HL-60/S4 treated with phorbol 12-myristate 13-acetate at 8.2 ng/mL for 4 days and 3 days (cell line): ENCODE results near the gene ANGPTL1.
"Not testable (repeated sequence)": the region's sequence is repeated elsewhere in the genome, so short reads cannot be mapped to it uniquely, and the experiment has no call there.

Experiments
- in situ Hi-C: fragments of 300-500 bp; cut with MboI; formaldehyde crosslinking; loops from 2 replicates; pipeline ENCODE4 v1.15.0; 2022; ENCODE audit warnings: low sequenced_read_pairs

ANGPTL1 gene

DNA sequence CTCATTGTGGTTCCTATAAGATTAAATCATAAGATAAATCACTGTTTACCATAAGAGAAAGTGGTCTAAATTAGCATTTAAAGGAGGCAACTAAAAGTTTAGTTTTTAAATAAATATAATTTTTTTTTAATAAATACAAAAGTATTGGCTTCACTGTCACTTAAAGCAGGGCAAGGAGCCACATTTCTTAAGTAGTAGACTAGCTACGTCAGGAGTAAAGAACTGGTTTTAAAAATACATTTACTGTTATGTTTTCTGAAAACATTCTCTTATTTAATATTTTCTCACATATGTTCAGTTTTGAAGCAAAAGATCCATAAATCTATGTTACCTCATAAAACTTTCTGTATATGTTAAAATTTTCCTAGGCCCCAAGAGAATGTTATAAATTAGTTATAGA is 2.2 kb downstream of the ANGPTL1 start:
- in situ Hi-C loops = no loop called here

DNA sequence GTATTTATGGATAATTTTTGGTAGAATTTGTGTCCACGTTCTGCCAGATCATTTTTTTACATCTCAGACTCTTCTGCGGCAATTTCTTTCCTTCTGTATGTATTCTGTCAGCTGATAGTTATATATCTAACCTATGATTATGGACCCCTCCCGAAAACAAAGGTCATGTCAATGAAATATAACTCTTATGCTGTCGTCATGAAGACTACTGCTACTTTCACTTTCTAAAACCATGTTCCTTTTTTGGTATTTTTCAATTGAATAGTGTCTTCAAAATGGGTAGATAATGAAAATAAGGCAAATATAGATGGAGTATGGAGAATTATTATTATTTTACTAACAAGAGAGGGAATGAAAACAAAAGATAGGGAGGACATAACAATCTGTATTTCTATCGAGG is 3.2 kb downstream of the ANGPTL1 start:
- in situ Hi-C loops = no loop called here

DNA sequence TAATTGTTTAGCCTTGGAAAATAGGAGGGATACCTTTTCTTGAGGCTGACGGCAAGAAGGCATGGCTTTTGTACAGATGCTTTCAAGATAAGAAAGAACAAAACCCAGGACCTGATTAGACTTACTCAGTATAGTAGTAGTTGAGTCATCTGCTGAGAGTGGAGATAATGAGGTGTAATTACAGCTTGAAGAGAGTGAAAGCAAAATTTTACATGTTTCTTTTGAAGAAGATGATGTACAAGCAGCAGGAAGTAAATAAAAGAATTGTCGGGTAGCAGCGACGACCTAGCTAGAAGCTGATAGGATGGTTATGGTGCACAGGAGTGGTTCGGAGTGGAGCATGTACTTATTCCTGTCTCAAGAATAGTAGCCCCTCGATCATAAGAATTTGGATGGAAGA is 6.6 kb downstream of the ANGPTL1 start:
- in situ Hi-C loops = no loop called here

DNA sequence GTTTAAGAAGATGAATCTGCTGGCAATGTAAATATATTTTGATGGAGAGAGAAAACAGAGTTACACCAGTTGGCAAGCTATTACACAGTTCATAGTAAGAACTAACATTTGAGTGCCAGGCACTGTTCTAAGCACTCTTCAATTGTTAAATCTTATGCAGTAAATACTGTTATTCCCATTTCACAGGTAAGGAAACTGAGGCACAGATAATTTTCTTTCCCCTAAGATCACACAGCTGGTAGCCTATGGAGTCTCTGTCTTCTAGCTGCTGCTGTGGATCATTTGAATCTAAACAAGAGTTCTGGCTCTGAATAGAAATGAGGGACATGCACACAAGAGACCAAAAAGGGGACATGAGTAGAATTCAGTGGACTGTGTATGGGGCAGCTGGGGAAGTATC is 8.0 kb downstream of the ANGPTL1 start:
- in situ Hi-C loops = no loop called here

DNA sequence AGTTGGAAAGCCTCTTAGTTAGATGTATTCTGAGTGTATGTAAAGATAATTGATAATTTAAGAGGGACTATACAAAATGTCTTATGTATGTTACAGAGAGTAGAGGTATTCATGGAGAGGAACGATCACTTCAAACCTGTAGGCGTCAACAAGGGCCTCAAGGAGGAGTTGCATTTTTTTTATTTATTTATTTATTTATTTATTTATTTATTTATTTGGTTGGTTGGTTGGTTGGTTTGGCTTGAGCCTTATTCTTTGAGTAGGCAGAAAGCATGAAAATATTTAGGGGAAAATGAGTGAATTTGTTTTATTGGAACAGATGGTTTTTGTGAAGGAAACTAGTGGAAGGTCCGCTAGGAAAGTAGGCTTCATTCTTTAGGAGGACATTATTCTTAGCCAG is 8.5 kb downstream of the ANGPTL1 start:
- in situ Hi-C loops = no loop called here

DNA sequence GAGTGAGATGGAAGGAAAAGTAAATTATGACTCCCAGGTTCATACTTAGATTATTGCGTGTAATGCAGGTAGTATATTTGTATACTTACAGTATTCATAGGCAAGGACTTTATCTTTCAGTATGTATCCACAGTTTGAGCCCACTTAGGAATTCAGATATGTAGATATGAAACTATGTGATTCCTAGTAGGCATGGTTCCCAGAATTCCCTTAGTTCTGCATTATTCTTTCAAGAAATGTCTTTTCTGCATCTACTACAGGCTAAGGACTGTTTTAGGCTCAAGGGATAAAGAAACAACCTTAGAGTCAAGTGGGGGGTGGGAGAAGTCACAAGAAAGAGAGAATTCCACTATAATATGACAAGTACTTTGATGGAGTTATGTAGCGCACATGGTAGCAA is 13.8 kb downstream of the ANGPTL1 start:
- in situ Hi-C loops = no loop called here

DNA sequence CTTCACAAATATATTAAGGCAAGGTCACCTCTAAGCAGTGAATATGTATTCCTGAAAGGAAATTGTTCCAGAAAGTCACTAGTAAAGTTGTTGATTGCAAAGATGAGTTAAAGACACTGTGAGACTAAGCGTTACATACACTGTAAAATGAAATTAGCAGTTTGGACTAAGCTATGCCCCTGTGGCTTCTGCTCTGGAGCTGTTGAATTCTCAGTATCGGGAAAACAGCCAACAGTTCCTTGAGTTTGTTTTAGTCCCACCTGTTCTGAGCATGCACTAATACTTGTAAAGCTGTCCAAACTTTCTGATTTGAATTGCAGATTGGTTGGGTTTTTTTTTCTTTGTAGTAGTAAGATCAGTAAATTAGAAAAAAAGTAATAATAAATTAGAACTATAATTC is 21.0 kb downstream of the ANGPTL1 start:
- in situ Hi-C loops = no loop called here

DNA sequence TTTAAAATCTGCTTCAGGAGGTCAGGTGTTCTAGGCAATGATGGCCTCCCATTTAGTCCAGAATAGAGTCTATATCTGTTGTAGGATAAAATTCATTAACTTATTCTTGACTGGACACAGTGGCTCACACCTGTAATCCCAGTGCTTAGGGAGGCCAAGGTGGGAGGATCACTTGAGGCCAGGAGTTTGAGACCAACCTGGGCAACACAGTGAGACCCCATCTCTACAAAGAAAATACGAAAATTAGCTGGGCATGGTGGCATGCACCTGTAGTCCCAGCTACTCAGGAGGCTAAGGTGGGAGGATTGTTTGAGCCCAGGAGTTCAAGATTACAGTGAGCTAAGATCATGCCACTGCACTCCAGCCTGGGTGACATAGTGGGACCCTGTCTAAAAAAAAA is 23.0 kb downstream of the ANGPTL1 start:
- in situ Hi-C loops = not testable (repeated sequence)

DNA sequence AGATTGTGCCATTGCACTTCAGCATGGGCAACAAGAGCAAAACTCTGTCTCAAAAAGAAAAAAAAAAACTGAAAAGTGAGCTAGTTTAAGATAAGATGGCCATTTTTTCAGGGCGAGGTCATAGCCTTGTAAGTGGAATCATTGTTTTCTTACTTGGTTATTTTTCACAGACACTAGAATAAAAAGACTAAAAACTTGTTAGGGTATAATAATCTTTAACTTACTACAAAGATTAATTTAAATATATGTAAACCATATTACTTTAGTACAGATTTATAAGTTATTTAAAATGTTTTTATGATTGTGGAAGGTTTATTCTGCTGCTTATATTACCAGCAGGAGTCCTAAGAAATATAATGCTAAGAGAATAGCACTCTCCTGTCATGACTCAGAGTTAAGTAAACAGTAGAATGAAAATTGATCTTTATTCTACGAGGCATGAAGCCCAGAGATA is 23.5 kb downstream of the ANGPTL1 start:
- in situ Hi-C loops = no loop called here

DNA sequence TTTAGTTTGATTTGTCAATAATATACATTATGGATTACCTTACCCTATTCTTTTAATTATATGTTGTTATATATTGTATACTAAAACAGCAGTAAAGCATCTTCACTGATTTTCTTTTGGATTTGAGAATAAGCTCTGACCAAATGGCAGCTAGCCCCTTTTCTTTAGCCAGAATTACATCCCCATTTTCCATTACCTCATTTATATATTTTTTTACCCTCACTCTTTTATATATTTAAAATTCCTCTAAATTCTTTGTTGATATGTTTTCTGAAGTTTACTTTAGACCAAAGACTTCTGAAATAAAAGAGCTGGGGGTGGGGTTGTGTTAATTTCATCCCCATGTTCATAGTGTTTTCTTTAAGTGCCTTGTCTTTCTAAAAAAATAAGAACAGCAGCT is 24.6 kb downstream of the ANGPTL1 start:
- in situ Hi-C loops = no loop called here

DNA sequence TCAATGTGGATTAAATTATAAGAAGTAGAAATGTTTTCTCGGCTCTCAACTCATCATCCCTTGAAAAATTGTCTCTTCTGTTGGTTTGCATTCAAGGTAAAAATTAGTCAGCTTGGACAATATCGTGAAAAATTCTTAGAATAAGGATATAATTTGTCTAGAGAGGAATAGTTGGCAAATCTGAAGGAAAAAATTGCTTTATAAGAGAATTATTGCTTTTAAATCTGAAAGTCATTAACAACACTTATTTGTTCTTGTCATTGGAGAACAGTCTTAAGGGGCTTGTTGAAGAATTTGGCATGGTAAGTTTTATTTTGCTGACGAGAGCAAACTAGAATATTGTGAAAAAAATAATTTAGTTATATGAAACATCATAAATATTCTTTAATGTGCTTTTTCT is 26.4 kb downstream of the ANGPTL1 start:
- in situ Hi-C loops = no loop called here

DNA sequence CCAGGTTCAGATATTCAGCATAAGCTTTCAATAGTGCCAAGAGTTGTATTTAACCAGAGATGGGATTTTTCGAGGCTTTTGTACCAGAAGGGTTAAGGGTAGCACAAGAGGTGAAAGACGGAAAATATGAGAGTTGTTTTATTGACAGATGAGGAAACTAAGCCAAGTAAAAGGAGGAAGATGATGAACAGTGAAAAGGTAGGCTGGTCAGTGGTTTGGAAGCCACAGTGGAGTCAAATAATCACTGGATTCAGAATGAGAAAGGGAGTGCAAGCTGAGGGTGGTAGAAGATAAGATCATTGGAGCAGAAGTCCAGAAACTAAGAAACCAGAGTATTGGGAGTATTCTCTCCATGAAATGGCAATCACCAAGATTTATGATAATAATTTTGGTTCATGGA is 45.7 kb downstream of the ANGPTL1 start:
- in situ Hi-C loops = no loop called here

DNA sequence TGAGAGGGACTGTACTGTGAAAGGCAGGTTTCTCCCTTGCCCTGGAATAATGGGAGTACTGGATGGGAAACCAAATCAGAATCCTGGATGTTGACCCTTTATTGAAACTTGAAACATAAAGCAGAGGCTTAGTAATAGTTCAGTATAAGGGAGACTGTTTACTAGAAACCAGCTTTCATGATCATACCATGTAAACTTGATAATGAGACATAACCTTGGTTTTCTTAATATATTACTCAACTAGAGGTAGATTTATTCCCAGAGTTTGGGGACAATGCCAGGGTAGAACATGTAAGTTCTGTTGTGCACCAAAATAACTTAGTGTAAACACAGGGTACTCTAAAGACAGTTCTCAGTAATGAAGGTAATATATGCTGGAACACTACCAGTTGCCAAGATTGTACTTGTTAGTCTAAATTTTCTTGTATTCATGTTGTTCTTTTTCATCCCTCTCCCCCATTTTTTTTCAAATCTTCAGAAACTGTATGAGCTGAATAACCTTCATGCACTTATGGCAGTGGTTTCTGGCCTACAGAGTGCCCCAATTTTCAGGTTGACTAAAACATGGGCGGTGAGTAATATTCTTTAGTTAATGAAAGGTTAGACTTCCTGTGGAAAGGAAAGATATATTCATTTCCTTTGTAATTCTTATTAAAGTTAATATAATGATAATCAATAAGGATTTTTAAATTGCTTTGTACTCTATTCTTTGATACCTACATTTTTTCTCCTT is 49.6 kb downstream of the ANGPTL1 start:
- in situ Hi-C loops = no loop called here

DNA sequence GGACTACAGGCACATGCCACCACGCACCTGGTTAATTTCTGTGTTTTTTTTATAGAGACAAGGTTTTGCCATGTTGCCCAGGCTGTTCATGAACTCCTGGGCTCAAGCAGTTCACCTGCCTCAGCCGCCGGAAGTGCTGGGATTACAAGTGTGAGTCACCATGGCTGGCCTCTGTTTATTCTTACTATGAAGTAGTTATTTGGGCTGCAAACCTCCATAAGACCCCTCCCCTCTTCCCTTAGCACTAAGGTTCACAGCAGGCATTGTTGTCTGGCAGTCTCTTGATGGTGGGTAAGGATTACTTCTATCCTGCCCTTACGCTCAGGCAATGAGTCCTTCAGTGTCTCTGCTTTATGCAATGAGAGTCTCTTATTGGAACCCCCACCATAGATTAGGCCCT is 51.8 kb downstream of the ANGPTL1 start:
- in situ Hi-C loops = no loop called here

DNA sequence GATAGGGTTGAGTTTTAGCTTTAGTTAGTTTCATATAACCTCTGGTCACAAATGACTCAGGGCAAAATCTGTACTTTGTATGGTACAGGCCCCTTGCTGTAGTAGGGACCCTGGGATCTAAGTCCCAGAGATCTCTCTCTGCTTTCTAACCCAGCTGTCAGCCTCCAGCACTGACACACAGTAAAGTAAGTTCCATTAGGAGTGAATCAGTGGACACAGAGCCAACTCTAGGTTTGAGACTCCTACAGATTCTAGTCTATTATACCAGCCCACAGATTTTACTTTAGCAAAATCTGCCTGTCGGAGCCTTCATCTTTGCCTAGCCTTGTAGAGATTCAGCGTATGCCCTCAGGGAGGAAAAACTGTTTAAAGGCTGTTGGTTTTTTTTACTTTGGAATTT is 52.5 kb downstream of the ANGPTL1 start:
- in situ Hi-C loops = no loop called here

DNA sequence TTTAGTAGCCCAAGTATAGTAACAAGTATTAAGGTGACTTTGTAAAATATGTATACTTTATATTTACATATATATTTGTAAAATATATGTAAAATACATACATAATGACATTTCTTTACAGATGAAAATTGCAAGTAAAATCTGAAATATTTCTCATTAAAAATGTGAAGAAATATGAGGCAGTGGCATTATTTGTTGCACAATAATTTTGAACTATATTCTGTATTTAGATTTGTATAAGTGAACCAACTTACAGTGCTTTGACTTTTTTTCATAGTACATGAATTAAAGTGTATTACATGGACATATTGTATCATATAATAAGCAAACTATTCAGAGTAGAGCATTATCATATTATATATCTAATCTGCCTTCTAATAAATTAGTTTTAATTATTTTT is 60.3 kb downstream of the ANGPTL1 start:
- in situ Hi-C loops = no loop called here

DNA sequence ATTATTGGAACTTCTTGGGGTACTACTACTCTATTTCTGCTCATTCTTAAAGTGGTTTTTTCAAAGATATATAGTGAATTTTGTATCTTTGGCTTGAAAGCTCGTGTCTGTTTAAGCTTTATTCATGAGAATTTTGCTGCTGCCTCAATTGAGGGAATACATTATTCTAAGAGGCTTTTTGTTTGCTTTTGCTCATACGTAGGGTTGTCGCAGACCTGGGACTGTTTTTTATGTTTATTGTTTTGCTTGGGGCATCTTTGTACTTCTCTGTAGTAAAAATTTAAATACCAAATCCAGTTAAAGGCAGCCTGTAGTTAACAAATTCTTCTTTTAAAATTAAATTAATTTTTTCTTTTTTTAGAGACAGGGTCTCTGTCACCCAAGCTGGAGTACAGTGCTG is 62.3 kb downstream of the ANGPTL1 start:
- in situ Hi-C loops = no loop called here

DNA sequence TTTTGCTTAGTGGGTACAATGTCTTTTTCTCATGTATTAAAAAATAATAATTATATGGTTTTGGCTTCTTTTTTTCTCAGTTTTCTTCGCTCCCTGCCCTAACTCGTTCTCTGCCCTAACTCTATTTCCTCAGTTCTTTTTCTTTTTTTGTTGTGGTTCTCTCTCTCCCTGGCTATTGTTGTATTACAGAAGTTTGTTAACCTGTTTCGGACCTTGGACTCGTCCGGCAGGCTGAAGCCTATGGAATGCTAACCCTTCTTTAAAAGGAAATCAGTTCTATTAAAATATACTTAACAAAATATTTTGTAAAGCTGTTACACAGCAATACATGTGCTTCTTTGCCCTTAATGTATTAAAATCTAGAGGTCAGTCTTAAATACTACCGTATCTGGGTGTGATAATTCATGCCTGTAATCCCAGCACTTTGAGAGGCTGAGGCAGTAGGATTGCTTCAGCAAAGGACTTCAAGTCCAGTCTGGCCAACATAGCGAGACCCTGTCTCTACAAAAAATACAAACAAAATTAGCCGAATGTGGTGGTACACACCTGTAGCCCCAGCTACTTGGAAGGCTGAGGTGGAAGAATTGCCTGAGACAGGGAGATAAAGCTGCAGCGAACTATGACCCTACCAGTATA is 64.1 kb downstream of the ANGPTL1 start:
- in situ Hi-C loops = no loop called here

DNA sequence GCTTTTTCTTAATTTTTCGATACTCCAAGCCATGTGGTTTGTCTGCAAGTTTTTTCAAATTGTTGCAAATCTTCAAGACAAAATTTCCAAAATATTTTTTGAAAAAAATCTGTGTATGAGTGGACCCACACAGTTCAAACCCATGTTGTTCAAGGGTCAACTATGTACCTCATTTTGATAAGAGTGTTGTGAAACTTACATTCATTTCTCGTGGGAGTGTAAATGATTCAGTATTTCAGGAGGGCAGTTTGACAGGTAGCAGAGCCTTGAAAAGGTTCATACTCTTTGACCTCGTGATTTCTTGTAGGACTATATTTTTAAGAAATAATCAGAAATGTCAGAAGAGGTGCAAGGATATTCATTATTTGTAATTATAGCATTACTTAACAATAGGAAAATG is 68.0 kb downstream of the ANGPTL1 start:
- in situ Hi-C loops = no loop called here
